NCI-H446 treated with DMSO at 0.1 percent for 48 hours (cell line): ENCODE measurements around the gene RAB31.

Experiments used
- DNase-seq: peaks from one replicate; lab custom pipeline; 2025; lab: John Stamatoyannopoulos, UW

Gene RAB31

GRCh38 chr18:9714266-9715087, 6.4 kb downstream of the RAB31 start:
- DNase-seq: no peak

- DNase-seq: no peak
These were observed 6.9 kb downstream of the RAB31 start for GRCh38 chr18:9715088-9715343.

GRCh38 chr18:9715978-9716774, 8.1 kb downstream of the RAB31 start:
- DNase-seq: no peak

GRCh38 chr18:9716780-9717563, 8.9 kb downstream of the RAB31 start:
- no peak for DNase-seq

GRCh38 chr18:9719421-9719981, 11.4 kb downstream of the RAB31 start:
- peak; percentile 34 for DNase-seq

- no peak for DNase-seq
These were observed 12.2 kb downstream of the RAB31 start for GRCh38 chr18:9720327-9720726.

GRCh38 chr18:9721893-9722550, 13.9 kb downstream of the RAB31 start:
- no peak for DNase-seq

GRCh38 chr18:9722691-9723090, 14.6 kb downstream of the RAB31 start:
- DNase-seq: no peak

GRCh38 chr18:9724797-9725585, 16.9 kb downstream of the RAB31 start:
- DNase-seq: no peak

GRCh38 chr18:9726175-9726574, 18.1 kb downstream of the RAB31 start:
- no peak for DNase-seq

- DNase-seq: no peak
These were observed 18.8 kb downstream of the RAB31 start for GRCh38 chr18:9726936-9727335.

GRCh38 chr18:9730786-9731185, 22.7 kb downstream of the RAB31 start:
- DNase-seq: no peak

GRCh38 chr18:9731380-9731779, 23.3 kb downstream of the RAB31 start:
- DNase-seq: no peak

- no peak for DNase-seq
These were observed 23.9 kb downstream of the RAB31 start for GRCh38 chr18:9732031-9732430.

GRCh38 chr18:9734189-9734588, 26.1 kb downstream of the RAB31 start:
- no peak for DNase-seq

GRCh38 chr18:9735238-9735637, 27.1 kb downstream of the RAB31 start:
- no peak for DNase-seq

GRCh38 chr18:9735879-9736278, 27.8 kb downstream of the RAB31 start:
- DNase-seq: no peak

GRCh38 chr18:9736286-9736835, 28.3 kb downstream of the RAB31 start:
- no peak for DNase-seq

GRCh38 chr18:9737006-9737405, 28.9 kb downstream of the RAB31 start:
- no peak for DNase-seq

- no peak for DNase-seq
These were observed 29.5 kb downstream of the RAB31 start for GRCh38 chr18:9737472-9738121.
